A673 (cell line): Measurements from ENCODE around the gene VIT. TPM values are rescaled to one million over a fixed set of nuclear protein-coding genes. Genes with fewer than 3 reads are reported as not detected.
A peak's percentile ranks its signal among the peaks of the same experiment; 100 is the strongest.

Experiments
- BruUV-seq: library from RNA; stranded (reverse); fragments of 400-500 nt; replicated peaks from 2 replicates; lab custom pipeline; 2021; lab: Mats Ljungman, UMichigan
- CTCF ChIA-PET: fragments of 300-600 bp; sonication (Branson Sonifier 250); formaldehyde crosslinking; loops from one replicate; lab custom pipeline; 2022; ENCODE audit warnings: antibody characterized with exemption; lab: Charles Lee
- POLR2A ChIA-PET: fragments of 300-600 bp; sonication (Branson Sonifier 250); formaldehyde crosslinking; loops from one replicate; lab custom pipeline; 2022; ENCODE audit warnings: antibody characterized with exemption; ENCODE audit not compliant: low non-redundant PET; lab: Charles Lee
- DNase-seq: peaks from one replicate; pipeline ENCODE4 v3.0.0-alpha.2; 2015; ENCODE audit warnings: low spot score
- H3K27ac ChIP-seq: fragments of 200-600 bp; sonication (generic); 2 replicates; pipeline ENCODE4 v1.5.1; 2016; ENCODE audit warnings: mixed run types, low read depth, mild to moderate bottlenecking, mixed read lengths, antibody characterized with exemption, low read length; ENCODE audit not compliant: poor library complexity, severe bottlenecking
- H3K27me3 ChIP-seq: fragments of 200-600 bp; sonication (generic); replicated peaks from 2 replicates; pipeline ENCODE4 v1.6.1; 2017; ENCODE audit warnings: mixed run types, low read depth, mild to moderate bottlenecking, mixed read lengths, antibody characterized with exemption, low read length; ENCODE audit not compliant: insufficient read depth, poor library complexity
- H3K36me3 ChIP-seq: fragments of 200-600 bp; sonication (generic); 2 replicates; pipeline ENCODE4 v1.6.1; 2016; ENCODE audit warnings: mixed run types, mild to moderate bottlenecking, mixed read lengths, antibody characterized with exemption, low read length; ENCODE audit not compliant: insufficient read depth, poor library complexity, severe bottlenecking
- H3K4me1 ChIP-seq: fragments of 200-600 bp; sonication (generic); 2 replicates; pipeline ENCODE4 v1.6.1; 2017; ENCODE audit warnings: mixed run types, mild to moderate bottlenecking, mixed read lengths, antibody characterized with exemption, low read length; ENCODE audit not compliant: insufficient read depth, poor library complexity, severe bottlenecking
- H3K4me3 ChIP-seq: fragments of 200-600 bp; sonication (generic); 2 replicates; pipeline ENCODE4 v1.5.1; 2016; ENCODE audit warnings: low read depth, mixed run types, mild to moderate bottlenecking, mixed read lengths, low read length; ENCODE audit not compliant: poor library complexity, severe bottlenecking
- H3K9me3 ChIP-seq: fragments of 200-600 bp; sonication (generic); 2 replicates; pipeline ENCODE4 v1.6.1; 2016; ENCODE audit warnings: mixed run types, low read depth, mild to moderate bottlenecking, mixed read lengths, antibody characterized with exemption, low read length; ENCODE audit not compliant: poor library complexity, severe bottlenecking
- EZH2 ChIP-seq: fragments of 200-600 bp; sonication (generic); IDR thresholded peaks from 2 replicates; pipeline ENCODE4 v1.6.1; 2017; ENCODE audit warnings: borderline replicate concordance, low read depth, mild to moderate bottlenecking, mixed read lengths, antibody characterized with exemption, low read length; ENCODE audit not compliant: poor library complexity, severe bottlenecking
- intact Hi-C: fragments of 100-400 bp; cut with micrococcal nuclease; formaldehyde crosslinking; loops from one replicate; pipeline ENCODE4 v1.10.0; 2022; ENCODE audit not compliant: unreplicated experiment
- total RNA-seq: library from RNA; stranded (reverse); gene quantifications from 2 replicates; pipeline ENCODE4 v1.2.3, GENCODE V29; 2021
- TF ChIP-seq, protein P1 (sequence below): fragments of 300-800, 200-600 bp; sonication (generic); conservative IDR thresholded peaks from 2 replicates; pipeline ENCODE4 v1.5.1; 2017; ENCODE audit warnings: low read depth, mild to moderate bottlenecking, antibody characterized with exemption, low read length, moderate library complexity, mixed read lengths

VIT gene
- total RNA-seq, 1 experiment from 2014 or later = not detected

DNA sequence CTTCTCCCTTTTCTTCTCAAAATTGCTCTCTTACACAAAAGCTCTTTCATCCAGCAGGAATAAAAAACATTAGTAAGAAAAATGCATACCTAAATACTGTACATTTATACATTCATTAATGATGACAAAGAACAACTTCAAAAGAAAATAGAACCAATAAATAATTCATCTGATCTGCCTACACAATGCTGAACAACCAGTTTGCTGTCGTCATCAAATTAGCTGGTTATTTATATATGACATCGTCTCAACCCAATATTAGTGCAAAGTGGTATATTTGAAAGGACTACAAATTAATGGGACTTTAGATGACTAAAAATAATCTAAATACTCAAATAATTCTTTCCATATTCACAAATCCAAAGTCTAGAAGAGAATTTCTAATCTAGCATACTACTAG lies 24.8 kb upstream of the VIT start:
- Histone ChIP-seq H3K4me3 (no peak overlapping the region), H3K27ac (no peak overlapping the region), H3K9me3 (no peaks in the 10 kb centered on the region), H3K36me3 (no peaks in the 10 kb centered on the region), H3K4me1 (peaks cover 18% of the 10 kb centered on the region), H3K27me3 (no peaks in the 10 kb centered on the region)
- POLR2A ChIA-PET = no interaction called here
- TF ChIP-seq, protein P1, sequence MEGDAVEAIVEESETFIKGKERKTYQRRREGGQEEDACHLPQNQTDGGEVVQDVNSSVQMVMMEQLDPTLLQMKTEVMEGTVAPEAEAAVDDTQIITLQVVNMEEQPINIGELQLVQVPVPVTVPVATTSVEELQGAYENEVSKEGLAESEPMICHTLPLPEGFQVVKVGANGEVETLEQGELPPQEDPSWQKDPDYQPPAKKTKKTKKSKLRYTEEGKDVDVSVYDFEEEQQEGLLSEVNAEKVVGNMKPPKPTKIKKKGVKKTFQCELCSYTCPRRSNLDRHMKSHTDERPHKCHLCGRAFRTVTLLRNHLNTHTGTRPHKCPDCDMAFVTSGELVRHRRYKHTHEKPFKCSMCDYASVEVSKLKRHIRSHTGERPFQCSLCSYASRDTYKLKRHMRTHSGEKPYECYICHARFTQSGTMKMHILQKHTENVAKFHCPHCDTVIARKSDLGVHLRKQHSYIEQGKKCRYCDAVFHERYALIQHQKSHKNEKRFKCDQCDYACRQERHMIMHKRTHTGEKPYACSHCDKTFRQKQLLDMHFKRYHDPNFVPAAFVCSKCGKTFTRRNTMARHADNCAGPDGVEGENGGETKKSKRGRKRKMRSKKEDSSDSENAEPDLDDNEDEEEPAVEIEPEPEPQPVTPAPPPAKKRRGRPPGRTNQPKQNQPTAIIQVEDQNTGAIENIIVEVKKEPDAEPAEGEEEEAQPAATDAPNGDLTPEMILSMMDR = no peak
- TF ChIP-seq EZH2 = no peak
- intact Hi-C loops = loop anchor here (10.0 kb wide), 1 partner anchor 797 kb away; no protein-coding TSS in a partner anchor
- CTCF ChIA-PET = interaction anchor here (0.8 kb wide), 1 partner anchor 114 kb away, joined by 3 read pairs; no protein-coding TSS in a partner anchor
- no peak for DNase-seq
- no TSS peak for BruUV-seq

DNA sequence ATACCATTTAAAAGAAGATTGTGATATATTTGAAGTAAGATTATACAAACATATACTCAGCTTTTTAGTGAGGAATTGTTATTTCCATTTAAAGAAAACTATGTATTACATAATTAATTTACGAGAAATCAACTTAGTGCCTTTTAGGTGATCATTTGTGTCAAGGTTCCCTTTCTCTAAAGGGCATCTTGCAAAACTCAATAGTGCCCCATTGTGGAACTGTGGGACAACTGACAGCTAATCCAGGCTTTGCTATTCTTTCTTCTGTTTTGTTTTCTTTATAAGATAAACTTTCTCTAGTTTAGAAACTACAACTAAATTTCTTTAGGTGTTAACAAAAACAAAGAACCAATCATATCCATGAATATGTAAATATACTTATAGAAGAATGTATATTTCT lies 24.3 kb upstream of the VIT start:
- intact Hi-C loops = loop anchor here (10.0 kb wide), 1 partner anchor 797 kb away; no protein-coding TSS in a partner anchor
- ChIA-PET POLR2A (no interaction called here), CTCF (interaction anchor here (0.8 kb wide), 1 partner anchor 113 kb away, joined by 3 read pairs; no protein-coding TSS in a partner anchor)
- H3K36me3 ChIP-seq = no peaks in the 10 kb centered on the region
- TF ChIP-seq, protein P1 = peak; percentile 67
- TF ChIP-seq EZH2 = no peak
- H3K27me3 ChIP-seq = no peaks in the 10 kb centered on the region
- H3K27ac ChIP-seq = no peak overlapping the region
- H3K9me3 ChIP-seq = no peaks in the 10 kb centered on the region
- H3K4me3 ChIP-seq = no peak overlapping the region
- peak; percentile 64 for DNase-seq
- H3K4me1 ChIP-seq = peaks cover 18% of the 10 kb centered on the region
- BruUV-seq = no TSS peak

DNA sequence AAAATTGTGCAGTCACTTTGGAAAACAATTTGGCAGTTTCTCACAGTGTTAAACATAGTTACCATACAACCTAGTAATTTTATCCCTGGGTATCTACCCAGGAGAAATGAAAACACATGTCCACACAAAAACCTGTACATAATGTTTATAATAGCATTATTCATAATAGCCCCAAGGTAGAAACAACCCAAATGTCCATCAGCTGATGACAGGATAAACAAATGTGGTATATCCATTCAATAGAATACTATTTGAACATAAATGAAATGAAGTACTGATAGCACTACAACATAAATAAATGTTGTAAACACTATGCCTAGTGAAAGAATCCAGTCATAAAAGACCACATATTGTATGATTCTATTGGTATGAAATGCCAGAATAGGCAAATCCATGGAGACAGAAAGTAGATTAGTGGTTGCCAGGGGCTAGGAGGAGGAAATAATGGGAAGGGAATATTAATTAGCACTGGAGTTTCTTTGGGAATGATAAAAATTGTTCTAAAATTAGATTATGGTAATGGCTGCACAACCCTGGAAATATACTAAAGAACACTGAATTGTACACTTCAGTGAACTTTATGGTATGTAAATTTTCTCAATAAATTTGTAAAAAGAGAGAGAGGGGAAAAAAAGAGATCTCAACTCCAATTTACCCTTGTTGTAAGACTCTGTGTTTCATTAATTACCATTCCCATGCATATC lies 20.8 kb upstream of the VIT start:
- Histone ChIP-seq H3K27me3 (no peaks in the 10 kb centered on the region), H3K4me1 (peaks cover 18% of the 10 kb centered on the region), H3K4me3 (no peak overlapping the region), H3K9me3 (peaks cover 9% of the 10 kb centered on the region), H3K36me3 (no peaks in the 10 kb centered on the region), H3K27ac (no peak overlapping the region)
- intact Hi-C loops = loop anchor here (10.0 kb wide), 1 partner anchor 801 kb away; no protein-coding TSS in a partner anchor
- no peak for DNase-seq
- TF ChIP-seq, protein P1 = no peak
- TF ChIP-seq EZH2 = no peak
- CTCF ChIA-PET = no interaction called here
- no TSS peak for BruUV-seq
- POLR2A ChIA-PET = no interaction called here
